Islet of Langerhans (tissue), 1 donor: Measurements from ENCODE around the gene LYST.
A peak's percentile ranks its signal among the peaks of the same experiment; 100 is the strongest.
"Not testable (repeated sequence)": the region's sequence is repeated elsewhere in the genome, so short reads cannot be mapped to it uniquely, and the experiment has no call there.

Experiments
- FAIRE-seq: peaks from one replicate; lab custom pipeline; 2011; peaks lifted over from hg19 to GRCh38; lab: Jason Lieb, UNC

The LYST gene

GRCh38 chr1:235758931-235759330, 107.8 kb downstream of the LYST start:
- FAIRE-seq: no peak

GRCh38 chr1:235757587-235758096, 109.1 kb downstream of the LYST start:
- no peak for FAIRE-seq

GRCh38 chr1:235754186-235754585, 112.5 kb downstream of the LYST start:
- FAIRE-seq: not testable (repeated sequence)

- peak; percentile 27 for FAIRE-seq
These were observed 116.9 kb downstream of the LYST start for GRCh38 chr1:235749755-235750300.

GRCh38 chr1:235748747-235749146, 118.0 kb downstream of the LYST start:
- FAIRE-seq: no peak

GRCh38 chr1:235746245-235746644, 120.5 kb downstream of the LYST start:
- no peak for FAIRE-seq

- no peak for FAIRE-seq
These were observed 121.1 kb downstream of the LYST start for GRCh38 chr1:235745503-235746136.

- FAIRE-seq: no peak
These were observed 123.6 kb downstream of the LYST start for GRCh38 chr1:235742914-235743599.

GRCh38 chr1:235741294-235741693, 125.4 kb downstream of the LYST start:
- FAIRE-seq: no peak

- FAIRE-seq: no peak
These were observed 127.1 kb downstream of the LYST start for GRCh38 chr1:235739631-235740030.

- peak; percentile 30 for FAIRE-seq
These were observed 127.6 kb downstream of the LYST start for GRCh38 chr1:235739124-235739523.

GRCh38 chr1:235737751-235738150, 129.0 kb downstream of the LYST start:
- FAIRE-seq: no peak

- peak; percentile 74 for FAIRE-seq
These were observed 130.4 kb downstream of the LYST start for GRCh38 chr1:235736263-235736662.

- FAIRE-seq: peak; percentile 89
These were observed 131.1 kb downstream of the LYST start for GRCh38 chr1:235735621-235736020.

- FAIRE-seq: no peak
These were observed 132.4 kb downstream of the LYST start for GRCh38 chr1:235734335-235734734.

GRCh38 chr1:235730007-235730406, 136.7 kb downstream of the LYST start:
- no peak for FAIRE-seq

GRCh38 chr1:235726557-235726956, 140.1 kb downstream of the LYST start:
- FAIRE-seq: peak; percentile 45

- FAIRE-seq: no peak
These were observed 141.3 kb downstream of the LYST start for GRCh38 chr1:235725434-235725833.

GRCh38 chr1:235724730-235725129, 142.0 kb downstream of the LYST start:
- FAIRE-seq: no peak

GRCh38 chr1:235722858-235723257, 143.8 kb downstream of the LYST start:
- no peak for FAIRE-seq

GRCh38 chr1:235721982-235722381, 144.7 kb downstream of the LYST start:
- FAIRE-seq: no peak

- peak; percentile 99 for FAIRE-seq
These were observed 146.2 kb downstream of the LYST start for GRCh38 chr1:235720544-235720943.

- peak; percentile 98 for FAIRE-seq
These were observed 152.4 kb downstream of the LYST start for GRCh38 chr1:235714205-235714897.
